Activated gamma-delta T cell (primary cell): Measurements from ENCODE around the gene B3GNT9.
A peak's percentile ranks its signal among the peaks of the same experiment; 100 is the strongest.

ENCODE experiments used
- DNase-seq: peaks from one replicate; lab custom pipeline; 2025; lab: John Stamatoyannopoulos, UW

B3GNT9 gene

GRCh38 chr16:67167588-67167987, 16.8 kb upstream of the B3GNT9 start:
- no peak for DNase-seq

- no peak for DNase-seq
These were observed 15.9 kb upstream of the B3GNT9 start for GRCh38 chr16:67166598-67167168.

- no peak for DNase-seq
These were observed 15.3 kb upstream of the B3GNT9 start for GRCh38 chr16:67166110-67166547.

- DNase-seq, result no peak
These were observed 14.6 kb upstream of the B3GNT9 start for GRCh38 chr16:67165121-67166078.

GRCh38 chr16:67164599-67165061, 13.8 kb upstream of the B3GNT9 start, which contains the start of gene HSF4:
HSF4 (plus strand) TSS chr16:67164745; CDS start chr16:67164812, 67 bp downstream.
- DNase-seq, result no peak

- no peak for DNase-seq
These were observed 13.3 kb upstream of the B3GNT9 start for GRCh38 chr16:67163999-67164558.

- DNase-seq, result no peak
These were observed 12.6 kb upstream of the B3GNT9 start for GRCh38 chr16:67163164-67163998.

GRCh38 chr16:67162506-67163163, 11.8 kb upstream of the B3GNT9 start:
- no peak for DNase-seq

GRCh38 chr16:67161595-67162058, 10.8 kb upstream of the B3GNT9 start:
- no peak for DNase-seq

- no peak for DNase-seq
These were observed 8.1 kb upstream of the B3GNT9 start for GRCh38 chr16:67158637-67159600.

GRCh38 chr16:67157892-67158635, 7.3 kb upstream of the B3GNT9 start:
- no peak for DNase-seq

- DNase-seq, result no peak
These were observed 6.4 kb upstream of the B3GNT9 start for GRCh38 chr16:67157106-67157748.

GRCh38 chr16:67156143-67156844, 5.5 kb upstream of the B3GNT9 start:
- no peak for DNase-seq

GRCh38 chr16:67155295-67156142, 4.7 kb upstream of the B3GNT9 start:
- DNase-seq, result peak; percentile 66

GRCh38 chr16:67154578-67155294, 3.9 kb upstream of the B3GNT9 start:
- DNase-seq, result no peak

- DNase-seq, result no peak
These were observed 766 bp upstream of the B3GNT9 start for GRCh38 chr16:67151431-67152097.
